GM19099 (cell line): Measurements from ENCODE around the gene SLX1A.
"Not testable (repeated sequence)": the region's sequence is repeated elsewhere in the genome, so short reads cannot be mapped to it uniquely, and the experiment has no call there.

Experiments used
- POLR2A ChIP-seq: IDR thresholded peaks from 3 replicates; pipeline ENCODE4 v1.6.1; 2011; ENCODE audit warnings: low read depth; ENCODE audit not compliant: insufficient read length; ENCODE audit errors: extremely low read depth

Gene SLX1A

GRCh38 chr16:30193615-30194014, at the start of gene SLX1A, which contains the start of gene BOLA2B:
Gene SLX1A, plus strand, starts transcription at chr16:30193875. Its CDS starts 210 bp downstream, at chr16:30194085.
Gene BOLA2B, minus strand, starts transcription at chr16:30193666. Its CDS starts 71 bp downstream, at chr16:30193595.
- not testable (repeated sequence) for TF ChIP-seq POLR2A

DNA sequence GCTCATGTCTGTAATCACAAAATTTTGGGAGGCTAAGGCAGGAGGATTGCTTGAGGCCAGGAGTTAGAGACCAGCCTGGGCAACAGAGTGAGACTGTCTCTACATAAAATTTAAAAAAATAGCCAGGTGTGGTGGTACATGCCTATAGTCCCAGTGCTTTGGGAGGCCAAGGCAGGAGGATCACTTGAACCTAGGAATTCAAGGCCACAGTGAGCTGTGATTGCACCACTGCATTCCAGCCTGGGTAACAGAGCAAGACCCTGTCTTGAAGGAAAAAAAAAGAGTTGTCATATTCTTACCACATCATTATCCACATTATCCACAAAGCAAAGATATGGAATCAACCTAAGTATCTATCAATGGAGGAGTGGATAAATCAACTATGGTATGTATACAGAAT, 49.7 kb upstream of the SLX1A start:
- TF ChIP-seq POLR2A = no peak

DNA sequence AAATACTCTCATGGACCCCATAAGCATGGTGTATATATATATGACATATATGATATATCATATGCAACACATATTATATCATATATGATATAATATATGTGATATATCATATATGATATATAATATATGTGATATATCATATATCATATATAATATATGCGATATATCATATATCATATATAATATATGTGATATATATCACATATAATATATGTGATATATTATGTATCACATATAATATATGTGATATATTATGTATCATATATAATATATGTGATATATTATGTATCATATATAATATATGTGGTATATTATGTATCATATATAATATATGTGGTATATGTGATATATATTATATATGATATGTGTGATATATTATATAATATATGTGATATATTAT, 48.8 kb upstream of the SLX1A start:
- no peak for TF ChIP-seq POLR2A

GRCh38 chr16:30145657-30146056, 48.0 kb upstream of the SLX1A start:
- no peak for TF ChIP-seq POLR2A

GRCh38 chr16:30147843-30148510, 45.7 kb upstream of the SLX1A start:
- TF ChIP-seq POLR2A = no peak

DNA sequence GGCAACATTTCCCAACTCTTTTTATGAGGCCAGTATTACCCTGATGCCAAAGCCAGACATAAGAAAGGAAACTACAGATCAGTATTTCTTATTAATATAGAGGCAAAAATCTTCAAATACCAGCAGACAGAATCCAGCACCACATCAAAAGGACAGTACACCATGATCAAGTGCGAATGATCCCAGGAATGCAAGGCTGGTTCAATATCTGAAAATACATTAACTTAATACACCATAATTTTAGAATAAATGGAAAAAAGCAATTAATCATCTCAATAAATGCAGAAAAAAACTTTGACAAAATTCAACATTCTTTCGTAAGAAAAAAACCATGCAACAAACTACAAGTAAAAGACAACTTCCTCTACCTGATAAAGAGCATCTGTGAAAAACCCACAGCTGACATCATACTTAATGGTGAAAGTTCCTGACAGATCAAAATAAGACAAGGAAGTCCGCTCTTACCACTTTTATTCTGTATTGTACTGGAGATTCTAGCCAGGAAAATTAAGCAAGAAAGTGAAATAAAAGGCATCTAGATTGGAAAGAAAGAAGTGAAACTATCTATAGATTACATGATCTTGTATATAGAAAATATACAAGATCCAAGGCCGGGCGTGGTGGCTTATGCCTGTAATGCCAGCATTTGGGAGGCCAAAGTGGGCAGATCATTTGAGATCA, 44.3 kb upstream of the SLX1A start:
- TF ChIP-seq POLR2A = no peak

DNA sequence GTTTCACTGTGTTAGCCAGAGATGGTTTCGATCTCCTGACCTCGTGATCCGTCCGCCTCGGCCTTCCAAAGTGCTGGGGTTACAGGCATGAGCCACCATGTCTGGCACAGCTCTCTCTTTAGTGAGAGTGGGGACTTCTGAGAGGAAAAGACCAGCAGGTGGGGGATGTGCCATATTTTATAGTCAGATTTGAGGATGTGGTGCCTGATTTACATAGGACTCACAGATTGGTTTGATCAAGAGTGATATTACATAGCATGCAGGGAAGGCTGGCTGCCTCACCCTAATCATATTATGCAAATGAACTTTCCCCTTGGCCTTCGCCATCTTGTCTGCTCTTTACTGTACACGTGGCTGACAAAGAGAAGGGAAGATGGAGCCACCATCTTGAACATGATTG, 42.6 kb upstream of the SLX1A start:
- no peak for TF ChIP-seq POLR2A

DNA sequence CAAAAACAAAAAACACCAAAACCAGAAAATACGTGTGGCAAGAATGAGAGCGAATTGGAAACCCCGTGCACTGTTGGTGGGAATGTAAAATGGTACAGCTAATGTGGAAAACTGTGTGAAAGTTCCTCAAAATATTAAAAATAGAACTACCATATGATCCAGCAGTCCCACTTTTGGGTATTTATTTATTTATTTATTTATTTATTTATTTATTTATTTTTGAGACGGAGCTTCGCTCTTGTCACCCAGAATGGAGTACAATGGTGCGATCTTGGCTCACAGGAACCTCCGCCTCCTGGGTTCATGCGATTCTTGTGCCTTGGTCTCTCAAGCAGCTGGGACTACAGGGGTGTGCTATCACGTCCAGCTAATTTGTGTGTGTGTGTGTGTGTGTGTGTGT, 41.2 kb upstream of the SLX1A start:
- no peak for TF ChIP-seq POLR2A

DNA sequence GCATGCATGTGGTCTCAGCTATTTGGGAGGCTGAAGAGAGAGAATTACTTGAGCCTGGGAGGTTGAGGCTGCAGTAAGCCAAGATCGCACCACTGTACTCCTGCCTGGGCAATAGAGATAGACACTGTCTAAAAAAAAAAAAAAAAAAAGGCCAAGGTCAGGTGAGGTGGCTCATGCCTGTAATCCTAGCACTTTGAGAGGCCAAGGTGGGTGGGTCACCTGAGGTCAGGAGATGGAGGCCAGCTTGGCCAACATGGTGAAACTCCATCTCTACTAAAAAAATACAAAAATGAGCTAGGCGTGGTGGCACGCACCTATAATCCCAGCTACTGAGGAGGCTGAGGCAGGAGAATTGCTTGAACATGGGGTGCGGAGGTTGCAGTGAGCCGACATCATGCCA, 38.5 kb upstream of the SLX1A start:
- no peak for TF ChIP-seq POLR2A

GRCh38 chr16:30157214-30157613, 36.5 kb upstream of the SLX1A start:
- no peak for TF ChIP-seq POLR2A

DNA sequence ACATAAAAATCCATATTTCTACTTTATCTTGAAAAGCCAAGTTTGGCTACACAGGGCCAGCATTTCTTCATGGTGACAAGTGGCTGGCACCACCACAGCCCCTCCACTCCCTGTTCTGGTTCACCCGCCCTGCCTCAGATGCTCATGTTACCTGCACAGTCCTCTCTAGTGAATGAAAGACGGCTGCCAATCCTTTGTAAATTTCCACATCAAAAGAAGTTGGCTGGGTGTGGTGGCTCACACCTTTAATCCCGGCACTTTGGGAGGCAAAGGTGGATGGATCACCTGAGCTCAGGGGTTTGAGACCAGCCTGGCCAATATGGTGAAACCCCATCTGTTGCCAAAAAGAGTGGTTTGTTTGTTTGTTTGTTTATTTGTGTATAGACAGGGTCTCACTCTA, 30.1 kb upstream of the SLX1A start:
- no peak for TF ChIP-seq POLR2A

DNA sequence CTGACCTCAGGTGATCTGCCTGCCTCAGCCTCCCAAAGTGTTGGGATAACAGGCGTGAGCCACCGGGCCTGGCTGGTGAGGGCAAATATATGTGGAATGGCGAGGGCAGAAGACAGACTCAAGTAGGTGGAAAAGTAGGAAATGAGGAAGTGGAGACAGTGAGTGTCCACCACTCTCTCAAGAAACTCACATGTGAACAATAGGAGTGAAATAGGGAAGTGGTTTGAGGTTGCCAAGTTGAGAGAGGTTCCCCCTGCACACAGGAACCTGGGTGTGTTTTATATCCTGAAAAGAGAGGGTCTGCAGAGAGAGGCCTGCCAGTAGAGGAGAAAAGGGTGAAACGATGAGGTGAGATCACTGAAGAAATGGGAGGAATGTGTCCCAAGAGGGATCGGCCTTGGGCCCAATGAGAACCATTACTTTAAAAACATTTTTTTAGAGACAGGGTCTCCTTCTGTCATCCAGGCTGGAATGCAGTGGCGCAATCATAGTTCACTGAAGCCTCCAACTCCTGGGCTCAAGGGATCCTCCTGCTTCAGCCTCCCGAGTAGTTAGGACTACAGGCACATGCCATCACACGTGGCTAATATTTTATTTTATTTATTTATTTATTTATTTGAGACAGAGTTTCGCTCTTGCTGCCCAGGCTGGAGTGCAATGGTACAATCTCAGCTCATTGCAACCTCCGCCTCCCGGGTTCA, 27.3 kb upstream of the SLX1A start:
- TF ChIP-seq POLR2A = no peak

DNA sequence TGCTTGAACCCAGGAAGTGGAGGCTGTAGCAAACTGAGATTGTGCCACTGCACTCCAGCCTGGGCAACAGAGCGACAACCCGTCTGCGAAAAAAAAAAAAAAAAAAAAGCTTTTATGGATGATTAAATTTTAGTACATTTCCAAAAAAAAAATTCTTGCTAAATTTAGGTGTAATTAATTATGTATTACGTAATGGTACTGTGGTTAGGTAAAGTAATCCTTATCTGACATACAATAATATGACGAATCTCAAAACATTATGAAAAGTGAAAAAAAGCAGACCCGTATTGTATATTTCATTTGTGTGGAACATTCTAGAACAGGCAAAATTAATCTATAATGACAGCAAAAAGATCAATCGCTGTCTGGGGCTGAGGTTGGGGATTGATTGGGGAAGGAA, 20.6 kb upstream of the SLX1A start:
- no peak for TF ChIP-seq POLR2A

- TF ChIP-seq POLR2A = no peak
These were observed 14.5 kb upstream of the SLX1A start for GRCh38 chr16:30179195-30179594.

- TF ChIP-seq POLR2A = no peak
These were observed 13.7 kb upstream of the SLX1A start for GRCh38 chr16:30179931-30180330.

- no peak for TF ChIP-seq POLR2A
These were observed 12.9 kb upstream of the SLX1A start for GRCh38 chr16:30180741-30181140.
